Glutamatergic neuron (in vitro differentiated cells): ENCODE data around the gene ADGRG6. TPM values are rescaled to one million over a fixed set of nuclear protein-coding genes. Genes with fewer than 3 reads are reported as not detected.

ENCODE experiments used
- DNase-seq: peaks from one replicate; pipeline ENCODE4 v3.0.0; 2022
- H3K27ac Mint-ChIP-seq: one replicate; pipeline ENCODE4 v1.8.0; 2020; ENCODE audit warnings: mild to moderate bottlenecking, mixed read lengths, inconsistent platforms; ENCODE audit not compliant: unreplicated experiment
- H3K27me3 Mint-ChIP-seq: one replicate; pipeline ENCODE4 v1.8.0; 2020; ENCODE audit warnings: mild to moderate bottlenecking, moderate library complexity, mixed read lengths, inconsistent platforms; ENCODE audit not compliant: unreplicated experiment
- H3K36me3 Mint-ChIP-seq: one replicate; pipeline ENCODE4 v1.8.0; 2020; ENCODE audit warnings: mild to moderate bottlenecking, mixed read lengths, inconsistent platforms; ENCODE audit not compliant: unreplicated experiment
- H3K4me1 Mint-ChIP-seq: one replicate; pipeline ENCODE4 v1.8.0; 2020; ENCODE audit warnings: mild to moderate bottlenecking, low read depth, mixed read lengths, inconsistent platforms; ENCODE audit not compliant: unreplicated experiment
- H3K4me3 Mint-ChIP-seq: one replicate; pipeline ENCODE4 v1.8.0; 2020; ENCODE audit warnings: mild to moderate bottlenecking, mixed read lengths, inconsistent platforms; ENCODE audit not compliant: unreplicated experiment
- H3K9me3 Mint-ChIP-seq: one replicate; pipeline ENCODE4 v1.8.0; 2020; ENCODE audit warnings: mild to moderate bottlenecking, moderate library complexity, mixed read lengths, inconsistent platforms; ENCODE audit not compliant: unreplicated experiment
- CTCF ChIP-seq: fragments of 200-600 bp; sonication (generic); IDR thresholded peaks from one replicate; pipeline ENCODE4 v1.5.0; 2021; ENCODE audit not compliant: partially characterized antibody, unreplicated experiment
- total RNA-seq: library from RNA; stranded (reverse); fragmentation: NEBNext Ultra II Directional; extraction: Animal tissue kit (Norgen Biotek cat#: 25700); gene quantifications from one replicate; pipeline ENCODE4 v1.2.1, GENCODE V29; 2021; ENCODE audit not compliant: unreplicated experiment

The ADGRG6 gene
- total RNA-seq, 1 donor from 2014 or later: not detected

- Mint-ChIP-seq H3K27me3 (peaks cover 4% of the 10 kb centered on the region), H3K27ac (no peak overlapping the region), H3K36me3 (no peaks in the 10 kb centered on the region), H3K4me1 (no peaks in the 10 kb centered on the region), H3K4me3 (peak overlapping the region; percentile 83), H3K9me3 (no peaks in the 10 kb centered on the region)
- no peak for DNase-seq
- TF ChIP-seq CTCF: no peak
Measured at GRCh38 chr6:142300758-142301650, 803 bp upstream of the ADGRG6 start.

GRCh38 chr6:142302421-142303175, 791 bp downstream of the ADGRG6 start:
- no peak for TF ChIP-seq CTCF
- Mint-ChIP-seq H3K27me3 (peaks cover 4% of the 10 kb centered on the region), H3K4me1 (no peaks in the 10 kb centered on the region), H3K4me3 (peak overlapping the region; percentile 86), H3K9me3 (no peaks in the 10 kb centered on the region), H3K27ac (no peak overlapping the region), H3K36me3 (no peaks in the 10 kb centered on the region)
- DNase-seq: no peak

GRCh38 chr6:142303176-142303533, 1.3 kb downstream of the ADGRG6 start:
- no peak overlapping the region for H3K27ac Mint-ChIP-seq
- H3K9me3 Mint-ChIP-seq: no peaks in the 10 kb centered on the region
- peaks cover 4% of the 10 kb centered on the region for H3K27me3 Mint-ChIP-seq
- H3K4me1 Mint-ChIP-seq: no peaks in the 10 kb centered on the region
- H3K36me3 Mint-ChIP-seq: no peaks in the 10 kb centered on the region
- DNase-seq: no peak
- no peak overlapping the region for H3K4me3 Mint-ChIP-seq
- no peak for TF ChIP-seq CTCF

- no peak overlapping the region for H3K4me3 Mint-ChIP-seq
- H3K4me1 Mint-ChIP-seq: no peaks in the 10 kb centered on the region
Measured at GRCh38 chr6:142304241-142304640, 2.4 kb downstream of the ADGRG6 start.

More at GRCh38 chr6:142304241-142304640, 2.4 kb downstream of the ADGRG6 start:
- TF ChIP-seq CTCF: no peak
- Mint-ChIP-seq H3K27ac (no peak overlapping the region), H3K36me3 (no peaks in the 10 kb centered on the region), H3K9me3 (no peaks in the 10 kb centered on the region), H3K27me3 (peaks cover 4% of the 10 kb centered on the region)
- no peak for DNase-seq
